ENCODE results near the gene CPA3.

DNA sequence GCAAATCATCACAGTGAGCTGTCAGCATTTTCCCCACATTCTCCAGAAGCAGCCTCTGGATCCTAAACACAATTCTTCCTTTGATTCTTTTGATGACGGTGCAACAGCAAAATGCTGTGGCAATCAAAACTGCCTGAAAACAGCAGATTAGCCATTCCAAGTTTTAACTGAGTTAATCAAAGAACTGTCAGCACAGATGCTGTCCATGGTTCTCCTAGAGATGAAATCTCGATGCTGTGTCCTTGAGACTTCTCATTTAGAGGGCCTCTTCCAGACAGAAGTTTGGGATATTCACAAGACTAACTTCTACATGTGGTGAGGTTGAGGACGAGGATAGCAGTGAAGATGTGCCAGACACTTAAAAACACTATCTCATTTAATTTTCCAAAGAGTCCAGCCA is 75.9 kb downstream of the CPA3 start:
- TF ChIP-seq CTCF (IDR thresholded peaks at IDR 0.05; ENCODE audit: poor library complexity) (no peak), EZH2 (IDR thresholded peaks at IDR 0.05; ENCODE audit: borderline replicate concordance) (no peak), EZH2phosphoT487 (IDR thresholded peaks at IDR 0.05; ENCODE audit: low read depth, severe bottlenecking, unreplicated experiment) (no peak)
